Stimulated activated CD4-positive, alpha-beta T cell treated with anti-CD3 and anti-CD28 coated beads, Interleukin-12 subunit alpha, Interleukin-12 subunit beta, amount 100 ng/mL, for 4 hours (primary cell): Measurements from ENCODE around the gene RAB20.
"Not testable (repeated sequence)": the region's sequence is repeated elsewhere in the genome, so short reads cannot be mapped to it uniquely, and the experiment has no call there.

ENCODE experiments used
- DNase-seq: peaks from one replicate; pipeline ENCODE4 v3.0.0-alpha.2; 2020

The RAB20 gene

GRCh38 chr13:110561344-110562035, at the start of gene RAB20:
Gene RAB20 (minus strand): TSS chr13:110561722. CDS start chr13:110561519, 203 bp downstream.
- DNase-seq, result peak; percentile 54

GRCh38 chr13:110610955-110611595, 49.6 kb upstream of the RAB20 start:
- DNase-seq, result no peak

GRCh38 chr13:110607675-110608224, 46.2 kb upstream of the RAB20 start:
- DNase-seq, result no peak

GRCh38 chr13:110606281-110606680, 44.8 kb upstream of the RAB20 start:
- not testable (repeated sequence) for DNase-seq

GRCh38 chr13:110605132-110605531, 43.6 kb upstream of the RAB20 start:
- DNase-seq, result no peak

GRCh38 chr13:110600980-110601379, 39.5 kb upstream of the RAB20 start:
- DNase-seq, result no peak

- no peak for DNase-seq
Observed at GRCh38 chr13:110600261-110600819, 38.8 kb upstream of the RAB20 start.

- DNase-seq, result no peak
Observed at GRCh38 chr13:110597041-110597689, 35.6 kb upstream of the RAB20 start.

- DNase-seq, result no peak
Observed at GRCh38 chr13:110593430-110594130, 32.1 kb upstream of the RAB20 start.

GRCh38 chr13:110592665-110593064, 31.1 kb upstream of the RAB20 start:
- no peak for DNase-seq

GRCh38 chr13:110590577-110590976, 29.1 kb upstream of the RAB20 start:
- no peak for DNase-seq

GRCh38 chr13:110589793-110590390, 28.4 kb upstream of the RAB20 start:
- no peak for DNase-seq

GRCh38 chr13:110583178-110583865, 21.8 kb upstream of the RAB20 start:
- no peak for DNase-seq

GRCh38 chr13:110582421-110582954, 21.0 kb upstream of the RAB20 start:
- no peak for DNase-seq

GRCh38 chr13:110581506-110582185, 20.1 kb upstream of the RAB20 start:
- no peak for DNase-seq

- no peak for DNase-seq
Observed at GRCh38 chr13:110580800-110581199, 19.3 kb upstream of the RAB20 start.

GRCh38 chr13:110578363-110578762, 16.8 kb upstream of the RAB20 start:
- no peak for DNase-seq

- no peak for DNase-seq
Observed at GRCh38 chr13:110576736-110577476, 15.4 kb upstream of the RAB20 start.

GRCh38 chr13:110576070-110576394, 14.5 kb upstream of the RAB20 start:
- DNase-seq, result no peak
